BJ (cell line): ENCODE results near the gene GPM6B. TPM values are rescaled to one million over a fixed set of nuclear protein-coding genes. Genes with fewer than 3 reads are reported as not detected.

Source experiments
- CTCF ChIA-PET: fragments of 350-600 bp; formaldehyde crosslinking; extraction: SDS; loops from one replicate; lab custom pipeline; 2021; ENCODE audit warnings: antibody characterized with exemption, inconsistent platforms; lab: Yijun Ruan, JAX
- POLR2A ChIA-PET: fragments of 300-600 bp; sonication (Branson Sonifier 250); formaldehyde crosslinking; extraction: SDS; loops from one replicate; lab custom pipeline; 2021; ENCODE audit warnings: antibody characterized with exemption; lab: Charles Lee
- DNase-seq: peaks from one replicate; pipeline ENCODE4 v3.0.0-alpha.2; 2011; ENCODE audit warnings: low read depth
- H3K27me3 ChIP-seq: 2 replicates; pipeline ENCODE4 v1.6.0; 2011; ENCODE audit warnings: low read length; ENCODE audit not compliant: control insufficient read depth, insufficient read depth
- H3K36me3 ChIP-seq: 2 replicates; pipeline ENCODE4 v1.5.1; 2011; ENCODE audit warnings: low read length; ENCODE audit not compliant: control insufficient read depth, insufficient read depth
- H3K4me3 ChIP-seq: 2 replicates; pipeline ENCODE4 v1.5.1; 2011; ENCODE audit warnings: low read depth, mild to moderate bottlenecking, control low read depth, low read length
- CTCF ChIP-seq: IDR thresholded peaks from 2 replicates; pipeline ENCODE4 v1.5.1; 2011; ENCODE audit warnings: low read depth, mild to moderate bottlenecking, control low read depth, inconsistent platforms, low read length, moderate library complexity; ENCODE audit not compliant: insufficient read depth
- polyA plus RNA-seq: library from polyadenylated mRNA; depleted of rRNA; stranded (reverse); fragments of >200 nt; gene quantifications from 2 replicates; pipeline ENCODE4 v1.2.3, GENCODE V29; 2011

The GPM6B gene
- polyA plus RNA-seq, 1 experiment = 1.1 TPM

GRCh38 chrX:13774696-13775095 is 42.2 kb downstream of the GPM6B start:
- CTCF ChIA-PET = no interaction called here
- TF ChIP-seq CTCF = no peak
- no peak for DNase-seq
- POLR2A ChIA-PET = no interaction called here
- H3K27me3 ChIP-seq = no peaks in the 10 kb centered on the region
- H3K4me3 ChIP-seq = no peak overlapping the region
- no peaks in the 10 kb centered on the region for H3K36me3 ChIP-seq

GRCh38 chrX:13770013-13770535 is 46.8 kb downstream of the GPM6B start:
- no peak for DNase-seq
- H3K27me3 ChIP-seq = no peaks in the 10 kb centered on the region
- POLR2A ChIA-PET = no interaction called here
- H3K4me3 ChIP-seq = no peak overlapping the region
- no peaks in the 10 kb centered on the region; the same call in 1 of the 2 replicates for H3K36me3 ChIP-seq
- no peak for TF ChIP-seq CTCF
- CTCF ChIA-PET = no interaction called here

- no peak overlapping the region for H3K4me3 ChIP-seq
- no peaks in the 10 kb centered on the region for H3K27me3 ChIP-seq
- no peak for DNase-seq
- TF ChIP-seq CTCF = no peak
- ChIA-PET CTCF (interaction anchor here (0.6 kb wide), 1 partner anchor 1763 kb away, joined by 4 read pairs; no protein-coding TSS in a partner anchor), POLR2A (no interaction called here)
- no peaks in the 10 kb centered on the region; the same call in 1 of the 2 replicates for H3K36me3 ChIP-seq
Measured at GRCh38 chrX:13768939-13769338, 48.0 kb downstream of the GPM6B start.

- Histone ChIP-seq H3K27me3 (no peaks in the 10 kb centered on the region), H3K36me3 (peaks cover 1% of the 10 kb centered on the region; the same call in 1 of the 2 replicates), H3K4me3 (no peak overlapping the region)
- DNase-seq = no peak
- CTCF ChIA-PET = interaction anchor here (0.6 kb wide), 1 partner anchor 963 kb away, joined by 3 read pairs; no protein-coding TSS in a partner anchor
- POLR2A ChIA-PET = no interaction called here
- TF ChIP-seq CTCF = no peak
Measured at GRCh38 chrX:13764765-13765164, 52.1 kb downstream of the GPM6B start.

- CTCF ChIA-PET = interaction anchor here (0.6 kb wide), 1 partner anchor 963 kb away, joined by 3 read pairs; no protein-coding TSS in a partner anchor
- POLR2A ChIA-PET = no interaction called here
Measured at GRCh38 chrX:13764281-13764680, 52.6 kb downstream of the GPM6B start.

More at GRCh38 chrX:13764281-13764680, 52.6 kb downstream of the GPM6B start:
- peaks cover 1% of the 10 kb centered on the region; the same call in 1 of the 2 replicates for H3K36me3 ChIP-seq
- H3K4me3 ChIP-seq = no peak overlapping the region
- TF ChIP-seq CTCF = no peak
- no peaks in the 10 kb centered on the region for H3K27me3 ChIP-seq
- no peak for DNase-seq
